ENCODE results near the gene FUT1. TPM values are rescaled to one million over a fixed set of nuclear protein-coding genes. Genes with fewer than 3 reads are reported as not detected.

FUT1 gene
- total RNA-seq, 1 donor from 2014 or later = 4.4 TPM

- H3K4me3 Mint-ChIP-seq (ENCODE audit: unreplicated experiment) = no peak overlapping the region
- no peak overlapping the region for H3K27ac Mint-ChIP-seq (ENCODE audit: unreplicated experiment)
These were observed 44.0 kb downstream of the FUT1 start for GRCh38 chr19:48708471-48708870.

GRCh38 chr19:48705431-48705830 lies 47.0 kb downstream of the FUT1 start:
- peaks cover 15% of the 10 kb centered on the region for H3K36me3 Mint-ChIP-seq (ENCODE audit: unreplicated experiment)
- H3K9me3 Mint-ChIP-seq (ENCODE audit: unreplicated experiment) = no peaks in the 10 kb centered on the region
- DNase-seq = no peak
- H3K27me3 Mint-ChIP-seq (ENCODE audit: unreplicated experiment) = peaks cover 3% of the 10 kb centered on the region
- no peaks in the 10 kb centered on the region for H3K4me1 Mint-ChIP-seq (ENCODE audit: low read depth, unreplicated experiment)
- no peak overlapping the region for H3K27ac Mint-ChIP-seq (ENCODE audit: unreplicated experiment)
- TF ChIP-seq CTCF (IDR thresholded peaks at IDR 0.05; ENCODE audit: partially characterized antibody, unreplicated experiment) = no peak
- no peak overlapping the region for H3K4me3 Mint-ChIP-seq (ENCODE audit: unreplicated experiment)

More at GRCh38 chr19:48708471-48708870, 44.0 kb downstream of the FUT1 start:
- Mint-ChIP-seq H3K9me3 (ENCODE audit: unreplicated experiment) (no peaks in the 10 kb centered on the region), H3K27me3 (ENCODE audit: unreplicated experiment) (peaks cover 5% of the 10 kb centered on the region), H3K4me1 (ENCODE audit: low read depth, unreplicated experiment) (no peaks in the 10 kb centered on the region), H3K36me3 (ENCODE audit: unreplicated experiment) (peaks cover 14% of the 10 kb centered on the region)
- no peak for DNase-seq
- TF ChIP-seq CTCF (IDR thresholded peaks at IDR 0.05; ENCODE audit: partially characterized antibody, unreplicated experiment) = no peak

- TF ChIP-seq CTCF (IDR thresholded peaks at IDR 0.05; ENCODE audit: partially characterized antibody, unreplicated experiment) = no peak
- Mint-ChIP-seq H3K4me1 (ENCODE audit: low read depth, unreplicated experiment) (no peaks in the 10 kb centered on the region), H3K36me3 (ENCODE audit: unreplicated experiment) (peaks cover 13% of the 10 kb centered on the region), H3K27me3 (ENCODE audit: unreplicated experiment) (peaks cover 2% of the 10 kb centered on the region), H3K9me3 (ENCODE audit: unreplicated experiment) (no peaks in the 10 kb centered on the region), H3K4me3 (ENCODE audit: unreplicated experiment) (no peak overlapping the region), H3K27ac (ENCODE audit: unreplicated experiment) (no peak overlapping the region)
- no peak for DNase-seq
These were observed 49.1 kb downstream of the FUT1 start for GRCh38 chr19:48703316-48703715.

- Mint-ChIP-seq H3K9me3 (ENCODE audit: unreplicated experiment) (no peaks in the 10 kb centered on the region), H3K27ac (ENCODE audit: unreplicated experiment) (no peak overlapping the region), H3K27me3 (ENCODE audit: unreplicated experiment) (peaks cover 2% of the 10 kb centered on the region), H3K4me1 (ENCODE audit: low read depth, unreplicated experiment) (no peaks in the 10 kb centered on the region), H3K36me3 (ENCODE audit: unreplicated experiment) (peaks cover 10% of the 10 kb centered on the region), H3K4me3 (ENCODE audit: unreplicated experiment) (no peak overlapping the region)
- TF ChIP-seq CTCF (IDR thresholded peaks at IDR 0.05; ENCODE audit: partially characterized antibody, unreplicated experiment) = no peak
- no peak for DNase-seq
These were observed 49.7 kb downstream of the FUT1 start for GRCh38 chr19:48702701-48703100.

- no peak overlapping the region for H3K27ac Mint-ChIP-seq (ENCODE audit: unreplicated experiment)
- H3K9me3 Mint-ChIP-seq (ENCODE audit: unreplicated experiment) = no peaks in the 10 kb centered on the region
- H3K4me3 Mint-ChIP-seq (ENCODE audit: unreplicated experiment) = no peak overlapping the region
- H3K4me1 Mint-ChIP-seq (ENCODE audit: low read depth, unreplicated experiment) = no peaks in the 10 kb centered on the region
- H3K27me3 Mint-ChIP-seq (ENCODE audit: unreplicated experiment) = peaks cover 5% of the 10 kb centered on the region
- TF ChIP-seq CTCF (IDR thresholded peaks at IDR 0.05; ENCODE audit: partially characterized antibody, unreplicated experiment) = no peak
- no peaks in the 10 kb centered on the region for H3K36me3 Mint-ChIP-seq (ENCODE audit: unreplicated experiment)
- DNase-seq = no peak
These were observed 54.4 kb downstream of the FUT1 start for GRCh38 chr19:48698046-48698445.

Other genes starting within 250 kb of the FUT1 start
- gene LMTK3, start 240.8 kb downstream of the FUT1 start, total RNA-seq (ENCODE audit: unreplicated experiment) = 36.3 TPM
- not detected for gene SULT2B1, start 200.5 kb downstream of the FUT1 start, total RNA-seq (ENCODE audit: unreplicated experiment)
- not detected for gene SPACA4, start 145.9 kb downstream of the FUT1 start, total RNA-seq (ENCODE audit: unreplicated experiment)
- gene FAM83E, start 137.6 kb downstream of the FUT1 start, total RNA-seq (ENCODE audit: unreplicated experiment) = 1.5 TPM
- gene RPL18, start 133.5 kb downstream of the FUT1 start, total RNA-seq (ENCODE audit: unreplicated experiment) = 1,011 TPM
- 146 TPM for gene SPHK2, start 133.1 kb downstream of the FUT1 start, total RNA-seq (ENCODE audit: unreplicated experiment)
- gene DBP, start 115.3 kb downstream of the FUT1 start, total RNA-seq (ENCODE audit: unreplicated experiment) = 2.9 TPM
- gene CA11, start 106.5 kb downstream of the FUT1 start, total RNA-seq (ENCODE audit: unreplicated experiment) = 7.8 TPM
- 1.8 TPM for gene NTN5, start 79.6 kb downstream of the FUT1 start, total RNA-seq (ENCODE audit: unreplicated experiment)
- 0.22 TPM for gene FUT2, start 56.7 kb downstream of the FUT1 start, total RNA-seq (ENCODE audit: unreplicated experiment)
- gene MAMSTR, start 32.9 kb downstream of the FUT1 start, total RNA-seq (ENCODE audit: unreplicated experiment) = 2.7 TPM
- gene RASIP1, start 12.0 kb downstream of the FUT1 start, total RNA-seq (ENCODE audit: unreplicated experiment) = 6.2 TPM
- gene IZUMO1, start 5.7 kb downstream of the FUT1 start, total RNA-seq (ENCODE audit: unreplicated experiment) = not detected
- gene FGF21, start 2.9 kb upstream of the FUT1 start, total RNA-seq (ENCODE audit: unreplicated experiment) = not detected
- 22.3 TPM for gene BCAT2, start 58.4 kb upstream of the FUT1 start, total RNA-seq (ENCODE audit: unreplicated experiment)
- 1.0 TPM for gene HSD17B14, start 83.8 kb upstream of the FUT1 start, total RNA-seq (ENCODE audit: unreplicated experiment)
- gene PLEKHA4, start 116.0 kb upstream of the FUT1 start, total RNA-seq (ENCODE audit: unreplicated experiment) = 9.4 TPM
- gene PPP1R15A, start 119.8 kb upstream of the FUT1 start, total RNA-seq (ENCODE audit: unreplicated experiment) = 106 TPM
- gene TULP2, start 146.1 kb upstream of the FUT1 start, total RNA-seq (ENCODE audit: unreplicated experiment) = not detected
- gene NUCB1, start 147.7 kb upstream of the FUT1 start, total RNA-seq (ENCODE audit: unreplicated experiment) = 115 TPM
- not detected for gene DHDH, start 181.1 kb upstream of the FUT1 start, total RNA-seq (ENCODE audit: unreplicated experiment)
- 87.7 TPM for gene BAX, start 202.2 kb upstream of the FUT1 start, total RNA-seq (ENCODE audit: unreplicated experiment)
- gene FTL, start 212.7 kb upstream of the FUT1 start, total RNA-seq (ENCODE audit: unreplicated experiment) = 875 TPM
- gene GYS1, start 240.7 kb upstream of the FUT1 start, total RNA-seq (ENCODE audit: unreplicated experiment) = 69.0 TPM
- 60.9 TPM for gene RUVBL2, start 241.2 kb upstream of the FUT1 start, total RNA-seq (ENCODE audit: unreplicated experiment)